BJ (cell line): Measurements from ENCODE around the gene TP53I13. TPM values are rescaled to one million over a fixed set of nuclear protein-coding genes. Genes with fewer than 3 reads are reported as not detected.

Experiments
- CTCF ChIA-PET: fragments of 350-600 bp; formaldehyde crosslinking; extraction: SDS; loops from one replicate; lab custom pipeline; 2021; ENCODE audit warnings: antibody characterized with exemption, inconsistent platforms; lab: Yijun Ruan, JAX
- POLR2A ChIA-PET: fragments of 300-600 bp; sonication (Branson Sonifier 250); formaldehyde crosslinking; extraction: SDS; loops from one replicate; lab custom pipeline; 2021; ENCODE audit warnings: antibody characterized with exemption; lab: Charles Lee
- DNase-seq: peaks from one replicate; pipeline ENCODE4 v3.0.0-alpha.2; 2011; ENCODE audit warnings: low read depth
- H3K27me3 ChIP-seq: 2 replicates; pipeline ENCODE4 v1.6.0; 2011; ENCODE audit warnings: low read length; ENCODE audit not compliant: control insufficient read depth, insufficient read depth
- H3K36me3 ChIP-seq: 2 replicates; pipeline ENCODE4 v1.5.1; 2011; ENCODE audit warnings: low read length; ENCODE audit not compliant: control insufficient read depth, insufficient read depth
- H3K4me3 ChIP-seq: 2 replicates; pipeline ENCODE4 v1.5.1; 2011; ENCODE audit warnings: low read depth, mild to moderate bottlenecking, control low read depth, low read length
- CTCF ChIP-seq: IDR thresholded peaks from 2 replicates; pipeline ENCODE4 v1.5.1; 2011; ENCODE audit warnings: low read depth, mild to moderate bottlenecking, control low read depth, inconsistent platforms, low read length, moderate library complexity; ENCODE audit not compliant: insufficient read depth
- polyA plus RNA-seq: library from polyadenylated mRNA; depleted of rRNA; stranded (reverse); fragments of >200 nt; gene quantifications from 2 replicates; pipeline ENCODE4 v1.2.3, GENCODE V29; 2011

The TP53I13 gene
- polyA plus RNA-seq, 1 experiment, result 38.7 TPM

DNA sequence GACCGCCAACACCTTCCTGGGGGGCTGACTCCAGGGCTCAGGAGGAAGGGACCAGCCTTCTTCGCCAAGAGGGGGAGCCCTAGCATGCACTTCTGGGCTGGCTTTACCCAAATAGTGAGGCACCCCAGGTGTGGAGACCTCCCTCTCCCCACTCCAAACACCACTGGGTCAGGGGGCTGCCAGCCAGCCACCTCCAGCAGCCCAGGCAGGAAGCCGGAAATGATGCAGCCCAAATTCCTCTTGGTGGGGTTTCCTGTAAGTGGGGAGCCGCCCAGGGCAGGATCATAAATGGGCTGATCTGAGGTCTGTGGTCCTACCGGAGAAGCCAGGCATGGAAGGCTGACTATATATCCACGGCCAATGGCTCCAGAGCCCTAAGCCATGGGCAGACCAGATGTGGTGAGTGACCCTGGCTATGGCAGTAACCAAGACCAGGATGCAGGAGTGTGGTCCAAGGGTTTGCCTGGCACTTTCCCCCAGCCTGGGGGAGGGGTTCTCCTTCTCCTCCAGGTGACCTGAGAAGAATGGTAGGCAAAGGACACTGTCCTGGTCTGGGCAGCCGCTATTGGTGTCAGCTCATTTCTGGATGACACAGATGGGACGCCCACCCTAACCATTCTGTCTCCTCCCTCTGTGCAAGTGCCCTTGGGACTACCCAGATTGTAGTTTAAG is 16.7 kb downstream of the TP53I13 start:
- Histone ChIP-seq H3K4me3 (no peak overlapping the region), H3K36me3 (peaks cover 17% of the 10 kb centered on the region), H3K27me3 (no peaks in the 10 kb centered on the region)
- no peak for DNase-seq
- ChIA-PET CTCF (interaction anchor here (1.0 to 1.7 kb wide), 4 partner anchors 9 to 33 kb away, joined by 3 to 6 read pairs (median 3); no protein-coding TSS in a partner anchor), POLR2A (no interaction called here)
- TF ChIP-seq CTCF, result peak; percentile 42

DNA sequence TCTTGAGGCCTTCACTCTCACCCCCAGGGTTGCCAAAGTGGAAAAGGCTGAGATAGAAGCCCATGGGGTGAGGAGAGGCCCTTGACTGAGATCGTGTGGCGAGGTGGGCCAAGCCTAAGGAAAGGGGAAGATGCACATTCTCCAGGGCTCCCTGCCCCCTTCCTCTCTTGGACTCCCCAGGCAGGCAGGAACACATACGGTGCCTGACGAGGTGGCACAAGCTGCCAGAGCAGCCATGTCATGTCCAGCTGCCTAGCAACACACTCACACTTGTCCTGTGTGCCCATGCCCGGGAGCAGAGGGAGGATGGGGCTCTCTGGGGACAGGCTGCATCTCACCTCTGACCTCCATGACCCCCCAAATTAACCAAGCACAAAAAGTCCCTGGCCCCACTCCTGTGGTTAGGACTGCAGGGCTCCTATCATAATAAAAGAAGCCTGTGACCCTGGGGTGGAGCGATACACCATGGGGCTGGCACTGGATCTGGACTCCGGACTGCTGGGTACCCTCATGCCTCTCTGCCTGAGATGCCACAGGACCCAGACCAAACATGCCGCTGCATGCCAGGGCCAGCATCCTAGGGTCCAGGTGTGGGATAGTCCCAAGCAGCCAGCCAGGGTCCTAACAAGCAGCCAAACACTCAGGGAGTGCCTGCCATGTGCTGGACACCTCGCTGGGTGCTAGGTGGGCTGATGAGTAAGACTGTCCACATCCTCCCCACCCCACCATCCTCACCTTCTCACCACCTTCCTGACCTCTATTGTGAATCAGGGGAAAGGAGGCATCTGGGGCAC is 18.4 kb downstream of the TP53I13 start:
- Histone ChIP-seq H3K4me3 (no peak overlapping the region), H3K27me3 (no peaks in the 10 kb centered on the region), H3K36me3 (peaks cover 12% of the 10 kb centered on the region)
- no peak for DNase-seq
- ChIA-PET CTCF (interaction anchor here (0.6 to 2.5 kb wide), 8 partner anchors 9 to 400 kb away, joined by 3 to 18 read pairs (median 4); no protein-coding TSS in a partner anchor), POLR2A (no interaction called here)
- no peak for TF ChIP-seq CTCF

- no peak for TF ChIP-seq CTCF
- ChIA-PET POLR2A (no interaction called here), CTCF (interaction anchor here (0.6 to 2.5 kb wide), 8 partner anchors 9 to 218 kb away, joined by 3 to 18 read pairs (median 3); partner anchors contain the start of gene ABHD15)
- no peaks in the 10 kb centered on the region for H3K27me3 ChIP-seq
- no peak for DNase-seq
- H3K36me3 ChIP-seq, result peaks cover 8% of the 10 kb centered on the region
- peak overlapping the region; percentile 79 for H3K4me3 ChIP-seq
Measured at GRCh38 chr17:29587591-29587990, 19.1 kb downstream of the TP53I13 start.

GRCh38 chr17:29588017-29588561 is 19.6 kb downstream of the TP53I13 start:
- ChIA-PET CTCF (interaction anchor here (0.6 to 2.5 kb wide), 10 partner anchors 9 to 343 kb away, joined by 3 to 18 read pairs (median 3); partner anchors contain the start of gene ABHD15), POLR2A (no interaction called here)
- Histone ChIP-seq H3K4me3 (peak overlapping the region; percentile 79), H3K36me3 (peaks cover 5% of the 10 kb centered on the region), H3K27me3 (no peaks in the 10 kb centered on the region)
- no peak for TF ChIP-seq CTCF
- DNase-seq, result no peak
